GM19372 (cell line): ENCODE results near the gene SLC2A4.
"Not testable (repeated sequence)": the region's sequence is repeated elsewhere in the genome, so short reads cannot be mapped to it uniquely, and the experiment has no call there.

Experiments
- ATAC-seq: cut with Tn5 transposase; IDR thresholded peaks from one replicate; pipeline ENCODE4 v1.9.1; 2021; ENCODE audit warnings: mild to moderate bottlenecking, low read depth, moderate library complexity; ENCODE audit not compliant: unreplicated experiment

The SLC2A4 gene

GRCh38 chr17:7318121-7318860 is 36.8 kb downstream of the SLC2A4 start:
- no peak for ATAC-seq

DNA sequence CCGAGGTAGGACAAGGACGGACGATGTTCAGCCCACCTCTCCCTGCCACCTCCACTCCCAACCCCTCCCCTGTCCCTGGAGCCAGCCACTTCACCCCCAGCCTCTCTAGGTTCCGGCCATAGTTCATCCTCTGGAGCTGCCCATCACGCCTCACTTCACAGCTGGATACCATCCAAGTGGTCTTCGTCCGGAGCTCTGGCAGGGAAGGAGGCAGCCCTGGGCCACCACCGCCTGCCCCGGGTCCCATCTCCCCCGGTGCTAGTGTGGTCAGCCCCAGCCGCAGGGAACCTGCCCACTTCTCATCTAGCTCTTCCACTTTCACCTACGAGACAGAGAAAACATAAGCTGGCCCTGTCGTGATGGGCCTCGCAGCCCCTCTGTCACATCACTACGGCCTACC is 39.9 kb downstream of the SLC2A4 start:
- no peak for ATAC-seq

DNA sequence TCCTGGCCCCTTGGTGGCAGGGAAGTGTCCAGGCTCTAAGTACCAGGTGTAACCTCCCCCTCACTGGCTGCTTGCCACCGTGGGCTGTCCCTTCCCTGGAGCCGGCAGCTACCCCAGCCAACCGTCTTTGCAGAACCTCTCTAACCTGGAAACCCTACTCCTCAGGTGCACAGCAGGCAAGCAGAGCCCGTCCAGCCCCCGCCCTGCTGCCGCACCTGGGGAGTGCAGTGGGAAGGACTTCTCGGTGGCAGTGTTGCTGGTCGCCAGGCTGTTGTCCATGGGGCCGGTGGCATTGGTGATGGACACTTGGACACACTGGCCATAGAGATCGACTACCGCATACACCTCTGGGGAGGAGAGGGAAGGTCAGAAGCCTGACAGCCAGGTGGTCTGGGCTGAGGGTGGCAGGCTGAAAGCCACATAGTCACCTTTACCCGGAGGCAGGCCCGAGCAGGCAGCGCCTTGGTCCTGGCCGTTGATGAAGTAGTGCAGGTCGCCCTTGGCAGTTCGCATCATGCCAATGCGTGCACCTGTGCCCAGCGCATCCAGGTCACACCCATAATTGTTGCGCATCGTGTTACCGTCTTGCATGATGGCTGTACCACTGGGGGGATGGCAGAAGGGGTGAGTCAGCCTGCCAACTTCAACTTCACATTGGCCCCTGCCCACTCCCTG is 41.1 kb downstream of the SLC2A4 start:
- no peak for ATAC-seq

DNA sequence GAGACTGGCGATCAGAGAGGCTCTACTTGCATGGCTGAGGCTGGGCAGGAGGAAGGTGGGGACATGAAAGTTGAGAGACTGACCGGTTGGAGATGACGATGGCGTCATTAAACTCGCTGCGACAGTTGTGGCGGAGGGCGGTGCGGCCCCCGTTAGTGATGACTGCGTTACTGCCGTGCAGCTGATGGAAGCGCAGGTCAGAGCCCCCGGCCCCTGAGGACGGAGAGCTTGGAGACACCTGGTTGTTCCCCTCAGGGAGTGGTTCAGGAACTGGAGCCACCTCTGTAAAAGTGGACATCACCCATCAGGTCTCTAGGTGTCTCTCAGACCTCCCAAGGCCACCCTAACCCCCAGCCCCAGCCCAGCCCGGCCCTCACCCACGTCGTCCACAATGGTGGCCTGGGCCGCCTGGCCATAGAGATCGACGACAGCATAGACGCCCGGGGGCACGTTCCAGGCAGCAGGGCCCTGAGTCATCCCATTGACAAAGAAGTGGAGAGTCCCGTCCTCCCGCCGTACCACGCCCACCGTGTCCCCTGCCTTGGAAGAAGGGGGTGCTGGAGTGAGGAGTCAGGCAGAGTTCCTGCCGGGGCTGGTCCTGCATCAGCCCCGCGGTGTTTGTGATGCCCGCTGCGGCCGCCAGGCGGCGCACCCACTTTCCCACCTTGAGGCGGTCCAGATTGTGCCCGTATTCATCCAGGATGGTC is 42.4 kb downstream of the SLC2A4 start:
- ATAC-seq = no peak

GRCh38 chr17:7324438-7324779 is 42.9 kb downstream of the SLC2A4 start:
- no peak for ATAC-seq

DNA sequence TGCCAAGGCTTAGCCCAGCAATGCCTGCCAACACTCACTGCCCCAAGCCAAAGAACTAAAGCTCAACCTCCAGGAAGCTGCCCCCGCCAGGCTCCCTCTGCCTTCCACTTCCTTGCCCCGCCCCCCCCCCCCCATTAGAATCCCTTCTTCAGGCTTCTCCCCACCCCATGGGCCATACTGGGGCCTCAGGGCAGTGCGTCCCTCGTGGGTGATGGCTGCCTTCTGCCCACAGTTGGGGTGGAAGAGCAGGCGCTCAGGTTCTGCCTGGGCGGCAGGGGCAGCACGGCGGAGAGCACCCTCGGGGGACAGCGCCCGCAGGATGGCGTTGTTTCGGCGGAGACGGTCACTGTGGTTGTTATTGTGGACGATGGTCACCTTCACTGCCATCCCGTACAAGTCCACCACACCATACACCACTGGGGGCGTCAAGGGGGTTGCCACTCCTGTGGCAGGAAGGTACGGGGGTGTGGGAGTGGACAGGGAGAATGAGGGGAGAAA is 43.6 kb downstream of the SLC2A4 start:
- ATAC-seq = no peak

- ATAC-seq = no peak
Observed at GRCh38 chr17:7326186-7326585, 44.7 kb downstream of the SLC2A4 start.

DNA sequence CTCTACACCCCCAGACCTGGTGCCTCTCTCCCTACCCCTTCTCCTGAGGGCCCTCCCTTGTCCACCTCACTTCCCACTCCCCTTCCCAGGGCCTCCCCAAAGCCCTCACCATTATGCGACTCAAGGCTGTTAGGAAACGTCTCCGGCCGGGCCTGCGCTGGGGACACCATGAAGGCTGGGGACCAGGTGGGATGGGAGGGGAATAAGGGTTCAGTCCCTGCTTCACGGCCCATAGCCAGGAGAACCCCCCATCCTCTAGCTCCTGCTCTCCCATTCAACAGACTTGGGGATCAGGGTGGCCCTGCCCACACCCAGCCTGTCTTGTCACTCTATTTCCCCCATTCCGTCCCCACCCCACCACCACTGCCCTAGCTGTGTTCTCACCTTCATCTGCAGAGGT is 45.5 kb downstream of the SLC2A4 start:
- no peak for ATAC-seq

DNA sequence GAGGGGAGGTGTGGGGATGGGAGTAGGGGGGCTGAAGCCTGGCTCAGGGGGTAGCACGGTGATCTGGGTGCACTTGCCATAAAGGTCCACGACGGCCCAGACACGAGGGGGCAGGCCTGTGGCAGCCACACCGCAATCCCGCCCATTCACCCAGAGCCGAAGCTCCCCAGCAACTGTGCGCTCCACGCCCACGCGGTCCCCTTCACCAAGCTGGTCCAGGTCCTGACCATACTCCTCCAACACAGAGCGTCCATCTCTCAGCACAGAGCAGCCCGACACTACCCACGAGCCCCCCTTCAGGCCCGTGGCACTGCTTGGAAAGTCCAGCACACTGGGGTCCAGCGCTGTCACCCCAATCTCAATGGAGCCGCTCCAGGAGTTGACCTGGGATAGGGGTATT is 46.0 kb downstream of the SLC2A4 start:
- no peak for ATAC-seq

- no peak for ATAC-seq
Observed at GRCh38 chr17:7328009-7328408, 46.5 kb downstream of the SLC2A4 start.

- ATAC-seq = peak; percentile 10
Observed at GRCh38 chr17:7328840-7329373, 47.4 kb downstream of the SLC2A4 start, which contains the start of gene NEURL4. Gene NEURL4, minus strand, starts transcription at chr17:7329335. Its CDS starts 23 bp downstream, at chr17:7329312.

DNA sequence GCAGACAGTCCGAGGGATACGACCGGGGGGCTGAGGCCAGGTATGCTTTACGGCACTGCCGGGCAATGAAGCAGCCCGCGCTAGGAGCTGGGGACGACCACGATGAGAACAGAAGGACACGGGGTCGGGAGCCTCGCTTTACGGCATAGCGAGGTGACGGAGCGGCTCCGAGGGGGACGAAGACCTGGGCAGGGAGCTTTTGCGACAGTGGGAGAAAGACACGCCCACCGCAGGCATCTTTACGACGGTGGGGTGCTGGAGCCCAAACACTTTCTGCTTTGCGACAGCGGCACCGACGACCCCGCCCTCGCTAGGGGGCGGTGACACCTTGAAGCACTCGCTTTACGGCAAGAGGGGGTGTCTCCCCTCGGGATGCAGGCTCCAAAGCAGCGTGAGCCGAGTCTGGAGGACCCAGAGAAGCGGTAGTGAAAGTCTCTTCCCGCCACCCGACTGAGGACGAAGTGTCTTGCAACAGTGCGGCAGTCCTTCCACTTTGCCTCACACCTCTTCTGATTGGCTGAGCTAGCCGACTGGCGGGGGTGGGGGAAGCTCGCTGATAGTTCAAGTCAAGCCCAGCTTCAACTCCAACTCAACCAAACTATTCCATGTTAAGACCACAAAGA is 48.0 kb downstream of the SLC2A4 start:
- peak; percentile 65 for ATAC-seq

DNA sequence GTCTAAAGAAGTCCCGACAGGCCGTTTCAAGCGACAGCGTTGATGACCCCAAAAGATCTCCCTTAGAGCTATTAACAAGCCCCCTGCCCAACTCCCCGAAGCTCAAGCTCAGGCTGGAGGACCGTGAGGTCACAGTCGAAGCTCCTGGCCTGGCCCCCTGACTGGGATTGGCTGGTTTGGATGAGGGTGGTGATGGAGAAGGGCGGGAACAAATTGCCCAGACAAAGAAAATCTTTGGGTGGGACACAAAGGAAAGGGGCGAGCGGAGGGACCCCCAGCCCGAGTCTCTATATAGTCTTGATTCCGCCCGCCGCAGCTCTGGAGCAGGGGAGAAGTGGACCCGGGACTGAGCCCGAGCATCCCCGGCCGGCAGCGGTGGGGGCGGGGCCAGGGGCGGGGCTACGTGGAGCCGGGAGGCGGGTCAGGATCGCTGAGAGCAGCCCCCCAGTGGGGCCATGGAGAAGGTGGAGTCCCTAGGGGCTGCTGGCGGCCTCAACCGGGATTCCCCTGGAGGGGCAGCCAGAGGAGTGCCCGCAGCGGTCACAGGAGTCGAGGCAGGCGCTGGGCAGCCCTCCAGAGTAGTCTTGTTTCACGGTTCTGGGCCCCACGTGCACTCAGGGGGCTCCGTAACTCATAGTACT is 48.6 kb downstream of the SLC2A4 start:
- ATAC-seq = peak; percentile 36

DNA sequence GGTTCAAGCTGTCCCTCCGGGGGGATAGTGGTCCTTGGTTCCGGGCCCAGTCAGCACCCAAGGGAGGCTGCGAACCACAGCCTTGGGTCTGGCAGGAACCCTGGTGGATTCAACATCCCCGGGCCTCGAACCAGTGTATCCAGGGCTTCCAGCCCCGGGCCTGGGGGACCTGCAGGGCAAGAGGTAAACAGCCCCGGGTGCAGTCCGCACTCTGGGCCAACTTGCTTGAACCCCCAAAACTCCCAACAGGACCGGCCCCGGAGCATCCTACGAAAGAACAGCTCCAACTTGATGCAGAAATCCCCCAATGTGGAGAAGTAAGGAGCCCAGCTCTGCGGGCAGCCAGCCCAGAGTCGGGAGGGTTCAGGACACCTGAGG is 49.1 kb downstream of the SLC2A4 start:
- ATAC-seq = no peak

GRCh38 chr17:7332111-7332510 is 50.6 kb downstream of the SLC2A4 start:
- ATAC-seq = no peak

DNA sequence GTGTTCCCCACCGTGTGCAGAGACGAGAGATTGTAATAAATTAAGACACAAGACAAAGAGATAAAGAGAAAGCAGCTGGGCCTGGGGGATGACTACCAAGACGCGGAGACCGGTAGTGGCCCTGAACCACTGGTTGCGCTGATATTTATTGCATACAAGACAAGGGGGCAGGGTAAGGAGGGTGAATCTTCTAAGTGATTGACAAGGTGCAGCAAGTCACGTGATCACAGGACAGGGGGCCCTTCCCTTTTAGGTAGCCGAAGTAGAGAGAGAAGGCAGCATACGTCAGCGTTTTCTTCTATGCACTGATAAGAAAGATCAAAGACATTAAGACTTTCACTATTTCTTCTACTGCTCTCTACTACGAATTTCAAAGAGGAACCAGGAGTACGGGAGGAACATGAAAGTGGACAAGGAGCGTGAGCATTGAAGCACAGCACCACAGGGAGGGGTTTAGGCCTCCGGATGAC is 51.1 kb downstream of the SLC2A4 start:
- ATAC-seq = not testable (repeated sequence)

GRCh38 chr17:7334938-7335538 is 53.5 kb downstream of the SLC2A4 start:
- ATAC-seq = no peak

DNA sequence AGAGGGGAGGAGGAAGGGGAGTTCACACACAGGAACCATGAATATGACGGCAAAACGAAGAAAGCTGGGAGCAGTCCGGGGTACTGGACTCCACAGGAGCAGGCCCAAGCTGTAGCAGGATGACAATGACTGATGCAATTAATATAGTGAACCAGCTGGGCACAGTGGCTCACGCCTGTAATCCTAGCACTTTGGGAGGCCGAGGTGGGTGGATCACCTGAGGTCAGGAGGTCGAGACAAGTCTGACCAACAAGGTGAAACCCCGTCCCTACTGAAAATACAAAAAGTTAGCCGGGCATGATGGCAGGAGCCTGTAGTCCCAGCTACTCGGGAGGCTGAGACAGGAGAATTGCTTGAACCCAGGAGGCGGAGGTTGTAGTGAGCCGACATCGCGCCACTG is 54.2 kb downstream of the SLC2A4 start:
- not testable (repeated sequence) for ATAC-seq

GRCh38 chr17:7336240-7337175 is 55.0 kb downstream of the SLC2A4 start, which contains the start of gene ACAP1:
Gene ACAP1, plus strand, starts transcription at chr17:7336529. Its CDS starts 206 bp downstream, at chr17:7336735.
- no peak for ATAC-seq
